ENCODE measurements around the gene IGSF8. TPM values are rescaled to one million over a fixed set of nuclear protein-coding genes. Genes with fewer than 3 reads are reported as not detected.
A peak's percentile ranks its signal among the peaks of the same experiment; 100 is the strongest.

Gene IGSF8
- polyA plus RNA-seq, 1 donor from 2014 or later: 27.3 TPM

DNA sequence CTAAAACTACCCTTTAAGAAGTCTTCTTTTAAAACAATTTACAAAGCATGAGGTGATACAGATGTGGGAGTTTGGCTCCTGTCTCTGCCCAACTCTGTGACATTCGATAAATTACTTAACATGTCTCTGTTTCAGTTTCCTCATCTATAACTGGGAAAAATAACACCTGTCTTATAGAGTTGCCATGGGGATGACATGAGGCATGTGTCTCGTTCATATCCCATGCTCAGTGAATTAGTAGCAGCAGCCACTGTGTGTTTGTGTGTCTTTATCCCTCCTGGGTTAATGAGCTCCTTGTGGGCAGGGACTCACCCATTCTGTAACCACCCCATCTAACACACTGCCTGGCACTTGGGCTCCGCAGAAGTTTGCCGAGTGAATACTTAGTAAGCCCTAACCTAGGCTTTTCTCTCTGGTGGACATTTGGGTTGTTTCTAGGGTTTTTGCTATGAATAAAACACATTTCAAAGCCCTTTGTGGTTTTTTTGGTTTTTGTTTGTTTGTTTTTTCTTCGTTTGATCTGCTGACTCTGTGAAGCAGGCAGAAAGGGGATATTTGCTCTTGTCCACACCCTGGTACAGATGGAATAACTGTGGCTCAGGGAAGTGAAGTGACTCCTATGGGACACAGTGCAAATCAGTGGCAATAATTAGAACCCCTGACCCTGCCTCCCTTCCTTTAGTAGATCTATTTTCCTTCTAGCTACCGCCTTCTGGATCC, 17.9 kb downstream of the IGSF8 start:
- H3K27me3 ChIP-seq (ENCODE audit: insufficient read depth, low read depth, low read length): peaks cover 7% of the 10 kb centered on the region
- H3K36me3 ChIP-seq (ENCODE audit: insufficient read depth, low read length): no peaks in the 10 kb centered on the region
- no peaks in the 10 kb centered on the region for H3K79me2 ChIP-seq (replicated peaks; ENCODE audit: insufficient read depth, low read length)
- H3K9me3 ChIP-seq (ENCODE audit: low read length): no peaks in the 10 kb centered on the region
- peak overlapping the region; percentile 70 for H3K27ac ChIP-seq (ENCODE audit: low read length)
- H3K4me3 ChIP-seq (ENCODE audit: low read length): peak overlapping the region; percentile 63
- peak overlapping the region; percentile 52 for H3K9ac ChIP-seq (ENCODE audit: low read length)
- H3F3A ChIP-seq (ENCODE audit: insufficient read depth, low read length, poor library complexity, severe bottlenecking): no peaks in the 10 kb centered on the region
- H3K4me2 ChIP-seq (ENCODE audit: low read length): peak overlapping the region; percentile 47
- H3K9me2 ChIP-seq (ENCODE audit: insufficient read depth, low read length): no peaks in the 10 kb centered on the region
- no peaks in the 10 kb centered on the region for H4K20me1 ChIP-seq (ENCODE audit: insufficient read depth)
- H2AFZ ChIP-seq (ENCODE audit: low read depth, low read length): peak overlapping the region; percentile 15
- TF ChIP-seq RAD21 (conservative IDR thresholded peaks at IDR 0.05): no peak
- TF ChIP-seq, protein P1, sequence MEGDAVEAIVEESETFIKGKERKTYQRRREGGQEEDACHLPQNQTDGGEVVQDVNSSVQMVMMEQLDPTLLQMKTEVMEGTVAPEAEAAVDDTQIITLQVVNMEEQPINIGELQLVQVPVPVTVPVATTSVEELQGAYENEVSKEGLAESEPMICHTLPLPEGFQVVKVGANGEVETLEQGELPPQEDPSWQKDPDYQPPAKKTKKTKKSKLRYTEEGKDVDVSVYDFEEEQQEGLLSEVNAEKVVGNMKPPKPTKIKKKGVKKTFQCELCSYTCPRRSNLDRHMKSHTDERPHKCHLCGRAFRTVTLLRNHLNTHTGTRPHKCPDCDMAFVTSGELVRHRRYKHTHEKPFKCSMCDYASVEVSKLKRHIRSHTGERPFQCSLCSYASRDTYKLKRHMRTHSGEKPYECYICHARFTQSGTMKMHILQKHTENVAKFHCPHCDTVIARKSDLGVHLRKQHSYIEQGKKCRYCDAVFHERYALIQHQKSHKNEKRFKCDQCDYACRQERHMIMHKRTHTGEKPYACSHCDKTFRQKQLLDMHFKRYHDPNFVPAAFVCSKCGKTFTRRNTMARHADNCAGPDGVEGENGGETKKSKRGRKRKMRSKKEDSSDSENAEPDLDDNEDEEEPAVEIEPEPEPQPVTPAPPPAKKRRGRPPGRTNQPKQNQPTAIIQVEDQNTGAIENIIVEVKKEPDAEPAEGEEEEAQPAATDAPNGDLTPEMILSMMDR (IDR thresholded peaks at IDR 0.05; ENCODE audit: poor library complexity, severe bottlenecking): no peak

DNA sequence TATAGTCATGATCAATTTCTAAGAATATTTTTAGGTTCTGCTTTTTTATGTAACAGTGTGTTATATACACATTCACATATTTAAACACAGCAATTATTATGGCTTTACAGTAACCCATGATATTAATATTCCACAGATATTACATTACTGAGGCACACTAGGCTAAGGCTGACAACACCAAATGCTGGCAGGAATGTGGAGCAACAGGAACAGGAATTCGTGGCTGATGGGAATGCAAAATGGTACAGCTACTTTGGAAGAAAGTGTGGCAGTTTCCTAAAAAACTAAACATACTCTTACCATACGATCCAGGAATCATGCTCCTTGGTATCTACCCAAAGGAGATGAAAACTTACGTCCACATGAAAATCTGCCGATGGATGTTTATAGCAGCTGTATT, 19.0 kb downstream of the IGSF8 start:
- Histone ChIP-seq H3K9me2 (ENCODE audit: insufficient read depth, low read length) (no peaks in the 10 kb centered on the region), H3K27me3 (ENCODE audit: insufficient read depth, low read depth, low read length) (peaks cover 7% of the 10 kb centered on the region), H3K27ac (ENCODE audit: low read length) (no peak overlapping the region), H3K9me3 (ENCODE audit: low read length) (no peaks in the 10 kb centered on the region), H3K9ac (ENCODE audit: low read length) (no peak overlapping the region), H3K4me3 (ENCODE audit: low read length) (no peak overlapping the region), H3K36me3 (ENCODE audit: insufficient read depth, low read length) (no peaks in the 10 kb centered on the region), H3K4me2 (ENCODE audit: low read length) (no peak overlapping the region), H4K20me1 (ENCODE audit: insufficient read depth) (no peaks in the 10 kb centered on the region), H3F3A (ENCODE audit: insufficient read depth, low read length, poor library complexity, severe bottlenecking) (no peaks in the 10 kb centered on the region), H3K79me2 (replicated peaks; ENCODE audit: insufficient read depth, low read length) (no peaks in the 10 kb centered on the region), H2AFZ (ENCODE audit: low read depth, low read length) (no peak overlapping the region)
- TF ChIP-seq, protein P1 (IDR thresholded peaks at IDR 0.05; ENCODE audit: poor library complexity, severe bottlenecking): no peak
- no peak for TF ChIP-seq TAF1 (IDR thresholded peaks at IDR 0.05; ENCODE audit: low read depth)
- TF ChIP-seq, protein P2, sequence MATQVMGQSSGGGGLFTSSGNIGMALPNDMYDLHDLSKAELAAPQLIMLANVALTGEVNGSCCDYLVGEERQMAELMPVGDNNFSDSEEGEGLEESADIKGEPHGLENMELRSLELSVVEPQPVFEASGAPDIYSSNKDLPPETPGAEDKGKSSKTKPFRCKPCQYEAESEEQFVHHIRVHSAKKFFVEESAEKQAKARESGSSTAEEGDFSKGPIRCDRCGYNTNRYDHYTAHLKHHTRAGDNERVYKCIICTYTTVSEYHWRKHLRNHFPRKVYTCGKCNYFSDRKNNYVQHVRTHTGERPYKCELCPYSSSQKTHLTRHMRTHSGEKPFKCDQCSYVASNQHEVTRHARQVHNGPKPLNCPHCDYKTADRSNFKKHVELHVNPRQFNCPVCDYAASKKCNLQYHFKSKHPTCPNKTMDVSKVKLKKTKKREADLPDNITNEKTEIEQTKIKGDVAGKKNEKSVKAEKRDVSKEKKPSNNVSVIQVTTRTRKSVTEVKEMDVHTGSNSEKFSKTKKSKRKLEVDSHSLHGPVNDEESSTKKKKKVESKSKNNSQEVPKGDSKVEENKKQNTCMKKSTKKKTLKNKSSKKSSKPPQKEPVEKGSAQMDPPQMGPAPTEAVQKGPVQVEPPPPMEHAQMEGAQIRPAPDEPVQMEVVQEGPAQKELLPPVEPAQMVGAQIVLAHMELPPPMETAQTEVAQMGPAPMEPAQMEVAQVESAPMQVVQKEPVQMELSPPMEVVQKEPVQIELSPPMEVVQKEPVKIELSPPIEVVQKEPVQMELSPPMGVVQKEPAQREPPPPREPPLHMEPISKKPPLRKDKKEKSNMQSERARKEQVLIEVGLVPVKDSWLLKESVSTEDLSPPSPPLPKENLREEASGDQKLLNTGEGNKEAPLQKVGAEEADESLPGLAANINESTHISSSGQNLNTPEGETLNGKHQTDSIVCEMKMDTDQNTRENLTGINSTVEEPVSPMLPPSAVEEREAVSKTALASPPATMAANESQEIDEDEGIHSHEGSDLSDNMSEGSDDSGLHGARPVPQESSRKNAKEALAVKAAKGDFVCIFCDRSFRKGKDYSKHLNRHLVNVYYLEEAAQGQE (IDR thresholded peaks at IDR 0.05; ENCODE audit: borderline replicate concordance): no peak
- no peak for TF ChIP-seq SMC3 (conservative IDR thresholded peaks at IDR 0.05; ENCODE audit: poor library complexity)
- TF ChIP-seq EZH2 (IDR thresholded peaks at IDR 0.05; ENCODE audit: borderline replicate concordance, insufficient read depth, low read length, poor library complexity, severe bottlenecking): no peak
- no peak for TF ChIP-seq POLR2AphosphoS5 (IDR thresholded peaks at IDR 0.05)
- no peak for TF ChIP-seq EP300 (conservative IDR thresholded peaks at IDR 0.05; ENCODE audit: poor library complexity, severe bottlenecking)
- TF ChIP-seq MXI1 (conservative IDR thresholded peaks at IDR 0.05; ENCODE audit: poor library complexity, severe bottlenecking): no peak
- no peak for TF ChIP-seq RAD21 (conservative IDR thresholded peaks at IDR 0.05)
